Measurements from ENCODE around the gene HMOX2. TPM values are rescaled to one million over a fixed set of nuclear protein-coding genes. Genes with fewer than 3 reads are reported as not detected.

The HMOX2 gene
- total and polyA plus RNA-seq, 2 donors (not counting 3 experiments of a cell fraction or from before 2014, with no cell fraction given), result 80.7 to 86.3 TPM

- Histone ChIP-seq H3K9me1 (replicated peaks; ENCODE audit: control insufficient read depth, extremely low read depth, insufficient read depth, low read length) (no peaks in the 10 kb centered on the region), H3K9me3 (replicated peaks; ENCODE audit: control insufficient read depth, insufficient read depth, low read length) (no peaks in the 10 kb centered on the region), H3K4me1 (ENCODE audit: control insufficient read depth, extremely low read depth, insufficient read depth, low read length) (peaks cover 4% of the 10 kb centered on the region), H4K20me1 (replicated peaks; ENCODE audit: control insufficient read depth, extremely low read depth, insufficient read depth, low read length) (no peaks in the 10 kb centered on the region), H3K4me2 (ENCODE audit: insufficient read depth, low read length) (no peak overlapping the region), H2AFZ (ENCODE audit: low read depth, low read length) (no peak overlapping the region), H3K4me3 (replicated peaks in 1 of 3; ENCODE audit: insufficient read depth in 1 of 3, low read depth in 1 of 3, low read length in 3 of 3) (no peak overlapping the region), H3K36me3 (ENCODE audit: control insufficient read depth in 2 of 2, extremely low read depth in 1 of 2, insufficient read depth in 2 of 2, low read length in 2 of 2) (peaks cover 0 to 6% of the 10 kb centered on the region in 2 experiments), H3K79me2 (ENCODE audit: control insufficient read depth, insufficient read depth, low read length) (no peaks in the 10 kb centered on the region), H3K27me3 (ENCODE audit: control insufficient read depth in 2 of 2, insufficient read depth in 2 of 2, low read length in 2 of 2) (peaks cover 0 to 2% of the 10 kb centered on the region in 2 experiments), H3K9ac (replicated peaks; ENCODE audit: extremely low read depth, insufficient read depth, low read length) (no peak overlapping the region), H3K27ac (ENCODE audit: insufficient read depth, low read depth, low read length) (no peak overlapping the region)
- no peak for TF ChIP-seq POLR2A (IDR thresholded peaks at IDR 0.05; ENCODE audit: low read depth, low read length)
- no peak for TF ChIP-seq JUN (IDR thresholded peaks at IDR 0.05; ENCODE audit: borderline replicate concordance, insufficient read depth, insufficient read length, low read depth)
- no peak for TF ChIP-seq MYC (IDR thresholded peaks at IDR 0.05; ENCODE audit: low read depth, low read length)
- TF ChIP-seq GATA2 (IDR thresholded peaks at IDR 0.05; ENCODE audit: insufficient read depth, insufficient read length, low read depth, low read length), result no peak
- TF ChIP-seq FOS (IDR thresholded peaks at IDR 0.05; ENCODE audit: borderline replicate concordance, insufficient read depth, low read length), result no peak
- TF ChIP-seq POLR2AphosphoS5 (IDR thresholded peaks at IDR 0.05; ENCODE audit: insufficient read depth, low read depth, low read length), result no peak
- TF ChIP-seq, protein P1, sequence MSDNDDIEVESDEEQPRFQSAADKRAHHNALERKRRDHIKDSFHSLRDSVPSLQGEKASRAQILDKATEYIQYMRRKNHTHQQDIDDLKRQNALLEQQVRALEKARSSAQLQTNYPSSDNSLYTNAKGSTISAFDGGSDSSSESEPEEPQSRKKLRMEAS (IDR thresholded peaks at IDR 0.05; ENCODE audit: insufficient read depth, insufficient read length), result no peak
- no peak for TF ChIP-seq EZH2 (IDR thresholded peaks at IDR 0.05; ENCODE audit: borderline replicate concordance, low read depth, low read length, severe bottlenecking)
- no peak for TF ChIP-seq CTCF (IDR thresholded peaks at IDR 0.05; ENCODE audit: extremely low read depth in 1 of 2, insufficient read depth in 1 of 2, low read depth in 1 of 2, low read length in 2 of 2)
- no TSS peak for BruUV-seq (replicated peaks)
- FAIRE-seq (peak; percentile 48), DNase-seq (ENCODE audit: low read depth, low spot score) (no peak)
- ChIA-PET CTCF (interaction anchor here (1.0 to 1.7 kb wide), 8 partner anchors 12 to 77 kb away, joined by 3 to 8 read pairs (median 4); partner anchors contain the start of gene C16orf96), POLR2A (no interaction called here)
- intact Hi-C loops (cut with micrococcal nuclease), result loop anchor here (2.0 to 5.0 kb wide), 2 partner anchors 14 to 76 kb away; partner anchors contain the start of gene UBALD1
- dilution Hi-C loops (cut with MboI; ENCODE audit: extremely low pct_ligation_motif_present, low sequenced_read_pairs), result no loop called here
These were observed 60.4 kb downstream of the HMOX2 start for GRCh38 chr16:4536391-4537106.

Measured in endothelial cell of umbilical vein (primary cell).